Measurements from ENCODE around the gene OAS1.

Gene OAS1

DNA sequence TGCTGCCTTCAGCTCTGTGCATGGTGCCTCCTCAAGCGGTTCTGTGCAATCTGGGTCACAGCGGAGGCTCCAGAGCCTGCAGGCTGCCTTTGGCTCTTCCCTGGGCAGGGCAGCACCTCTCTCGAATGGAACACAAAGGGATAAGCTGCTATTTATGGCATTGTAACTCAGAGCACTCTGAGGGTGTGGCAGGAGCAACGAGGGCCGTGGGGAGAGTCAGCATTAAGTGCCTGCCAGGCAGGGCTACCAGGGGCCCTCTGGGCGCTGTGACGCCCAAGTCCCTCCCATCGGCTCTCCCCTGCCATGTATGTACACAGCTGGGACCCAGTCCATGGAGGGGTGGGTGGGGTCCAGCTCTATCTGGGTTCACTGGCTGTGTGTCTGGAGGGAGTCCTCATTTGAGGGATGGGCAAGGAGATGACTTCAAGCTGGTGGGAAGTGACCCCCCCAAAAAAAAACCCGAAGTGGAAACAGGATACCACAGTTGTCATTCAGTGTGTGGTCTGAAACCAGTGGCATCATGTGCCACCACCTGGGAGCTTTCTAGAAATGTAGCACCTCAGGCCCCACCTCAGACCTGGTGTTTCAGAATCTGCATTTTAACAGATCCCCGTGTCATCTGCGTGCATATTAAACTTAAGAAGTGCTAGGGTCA lies 44.0 kb upstream of the OAS1 start:
- Histone ChIP-seq H3K36me3 (replicated peaks; ENCODE audit: low read depth, low read length) (no peaks in the 10 kb centered on the region), H3K9me3 (ENCODE audit: insufficient read depth, low read length) (no peaks in the 10 kb centered on the region), H3K27me3 (ENCODE audit: low read depth, low read length) (peaks cover 32% of the 10 kb centered on the region), H3K4me2 (ENCODE audit: low read length) (no peak overlapping the region), H3K9ac (ENCODE audit: low read length) (no peak overlapping the region), H4K20me1 (ENCODE audit: insufficient read depth, low read length) (no peaks in the 10 kb centered on the region), H2AFZ (ENCODE audit: low read depth, low read length) (no peak overlapping the region), H3K27ac (ENCODE audit: low read length) (no peak overlapping the region), H3K79me2 (ENCODE audit: low read length) (no peaks in the 10 kb centered on the region), H3K4me3 (ENCODE audit: low read length) (no peak overlapping the region), H3K4me1 (ENCODE audit: low read length) (peaks cover 6% of the 10 kb centered on the region)
- TF ChIP-seq EZH2phosphoT487 (IDR thresholded peaks at IDR 0.05; ENCODE audit: low read depth), result no peak
- TF ChIP-seq, protein P1, sequence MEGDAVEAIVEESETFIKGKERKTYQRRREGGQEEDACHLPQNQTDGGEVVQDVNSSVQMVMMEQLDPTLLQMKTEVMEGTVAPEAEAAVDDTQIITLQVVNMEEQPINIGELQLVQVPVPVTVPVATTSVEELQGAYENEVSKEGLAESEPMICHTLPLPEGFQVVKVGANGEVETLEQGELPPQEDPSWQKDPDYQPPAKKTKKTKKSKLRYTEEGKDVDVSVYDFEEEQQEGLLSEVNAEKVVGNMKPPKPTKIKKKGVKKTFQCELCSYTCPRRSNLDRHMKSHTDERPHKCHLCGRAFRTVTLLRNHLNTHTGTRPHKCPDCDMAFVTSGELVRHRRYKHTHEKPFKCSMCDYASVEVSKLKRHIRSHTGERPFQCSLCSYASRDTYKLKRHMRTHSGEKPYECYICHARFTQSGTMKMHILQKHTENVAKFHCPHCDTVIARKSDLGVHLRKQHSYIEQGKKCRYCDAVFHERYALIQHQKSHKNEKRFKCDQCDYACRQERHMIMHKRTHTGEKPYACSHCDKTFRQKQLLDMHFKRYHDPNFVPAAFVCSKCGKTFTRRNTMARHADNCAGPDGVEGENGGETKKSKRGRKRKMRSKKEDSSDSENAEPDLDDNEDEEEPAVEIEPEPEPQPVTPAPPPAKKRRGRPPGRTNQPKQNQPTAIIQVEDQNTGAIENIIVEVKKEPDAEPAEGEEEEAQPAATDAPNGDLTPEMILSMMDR (IDR thresholded peaks at IDR 0.05; ENCODE audit: low read depth, low read length), result no peak

DNA sequence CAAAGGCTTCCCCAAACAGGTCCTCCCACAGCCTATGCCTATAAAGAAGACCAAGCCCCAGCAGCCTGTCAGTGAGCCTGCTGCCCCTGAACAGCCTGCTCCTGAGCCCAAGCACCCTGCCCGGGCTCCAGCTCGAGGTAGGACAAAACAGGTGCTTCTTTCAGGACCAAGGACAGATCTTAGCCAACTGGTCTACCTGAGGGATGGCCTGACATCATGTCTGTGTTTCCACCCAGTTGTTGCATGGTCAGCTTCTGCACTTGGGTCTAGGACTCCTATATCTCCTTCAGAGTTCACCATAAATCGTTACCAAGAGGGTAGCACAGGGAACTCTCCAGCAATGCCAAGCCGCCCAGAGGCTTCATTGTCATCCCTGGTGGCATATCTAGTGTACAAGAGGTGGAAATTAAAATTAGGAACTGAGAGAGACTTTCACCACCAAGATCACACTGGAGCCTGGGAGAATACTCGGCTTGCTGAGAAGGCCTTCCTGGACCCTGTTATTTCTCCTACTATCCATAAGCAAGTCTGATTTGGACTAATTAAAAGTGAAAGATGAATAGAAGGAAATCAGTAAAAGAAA lies 38.2 kb upstream of the OAS1 start:
- no peaks in the 10 kb centered on the region for H4K20me1 ChIP-seq (ENCODE audit: insufficient read depth, low read length)
- H3K36me3 ChIP-seq (replicated peaks; ENCODE audit: low read depth, low read length), result no peaks in the 10 kb centered on the region
- no peak overlapping the region for H2AFZ ChIP-seq (ENCODE audit: low read depth, low read length)
- H3K9ac ChIP-seq (ENCODE audit: low read length), result no peak overlapping the region
- H3K4me3 ChIP-seq (ENCODE audit: low read length), result no peak overlapping the region
- no peak overlapping the region for H3K27ac ChIP-seq (ENCODE audit: low read length)
- no peak overlapping the region for H3K4me2 ChIP-seq (ENCODE audit: low read length)
- no peaks in the 10 kb centered on the region for H3K79me2 ChIP-seq (ENCODE audit: low read length)
- H3K27me3 ChIP-seq (ENCODE audit: low read depth, low read length), result peaks cover 35% of the 10 kb centered on the region
- H3K4me1 ChIP-seq (ENCODE audit: low read length), result peaks cover 6% of the 10 kb centered on the region
- TF ChIP-seq, protein P1 (IDR thresholded peaks at IDR 0.05; ENCODE audit: low read depth, low read length), result no peak
- no peak for TF ChIP-seq EZH2phosphoT487 (IDR thresholded peaks at IDR 0.05; ENCODE audit: low read depth)
- no peaks in the 10 kb centered on the region for H3K9me3 ChIP-seq (ENCODE audit: insufficient read depth, low read length)

DNA sequence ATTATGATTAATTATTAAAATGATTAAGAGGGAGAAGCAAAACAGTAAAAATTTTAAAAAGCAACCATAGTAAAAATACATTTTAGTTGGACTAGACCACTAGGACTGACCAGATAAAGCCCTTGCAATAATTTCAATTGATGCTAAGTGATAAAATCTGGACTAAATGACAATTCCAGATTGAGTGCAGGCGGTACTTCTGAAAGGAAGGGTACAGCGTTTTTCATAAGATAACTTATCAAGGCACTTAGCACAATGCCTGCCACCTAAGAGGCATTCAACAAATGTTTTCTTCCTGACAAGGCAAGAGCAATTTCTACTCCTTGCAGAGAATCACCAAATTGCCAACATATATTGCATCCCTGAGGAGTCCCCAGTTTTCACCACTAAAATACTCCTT lies 37.7 kb upstream of the OAS1 start:
- Histone ChIP-seq H3K4me3 (ENCODE audit: low read length) (no peak overlapping the region), H3K79me2 (ENCODE audit: low read length) (no peaks in the 10 kb centered on the region), H3K4me1 (ENCODE audit: low read length) (peaks cover 6% of the 10 kb centered on the region), H3K27ac (ENCODE audit: low read length) (no peak overlapping the region), H3K27me3 (ENCODE audit: low read depth, low read length) (peaks cover 40% of the 10 kb centered on the region), H4K20me1 (ENCODE audit: insufficient read depth, low read length) (no peaks in the 10 kb centered on the region), H3K36me3 (replicated peaks; ENCODE audit: low read depth, low read length) (no peaks in the 10 kb centered on the region), H2AFZ (ENCODE audit: low read depth, low read length) (no peak overlapping the region), H3K9ac (ENCODE audit: low read length) (no peak overlapping the region), H3K9me3 (ENCODE audit: insufficient read depth, low read length) (no peaks in the 10 kb centered on the region), H3K4me2 (ENCODE audit: low read length) (no peak overlapping the region)
- TF ChIP-seq, protein P1 (IDR thresholded peaks at IDR 0.05; ENCODE audit: low read depth, low read length), result no peak
- no peak for TF ChIP-seq EZH2phosphoT487 (IDR thresholded peaks at IDR 0.05; ENCODE audit: low read depth)

- no peak overlapping the region for H3K4me2 ChIP-seq (ENCODE audit: low read length)
- no peak overlapping the region for H3K4me3 ChIP-seq (ENCODE audit: low read length)
- H3K9me3 ChIP-seq (ENCODE audit: insufficient read depth, low read length), result no peaks in the 10 kb centered on the region
These were observed 37.0 kb upstream of the OAS1 start for GRCh38 chr12:112869778-112870177.

More at GRCh38 chr12:112869778-112870177, 37.0 kb upstream of the OAS1 start:
- Histone ChIP-seq H2AFZ (ENCODE audit: low read depth, low read length) (no peak overlapping the region), H4K20me1 (ENCODE audit: insufficient read depth, low read length) (no peaks in the 10 kb centered on the region), H3K36me3 (replicated peaks; ENCODE audit: low read depth, low read length) (no peaks in the 10 kb centered on the region), H3K9ac (ENCODE audit: low read length) (no peak overlapping the region), H3K27me3 (ENCODE audit: low read depth, low read length) (peaks cover 44% of the 10 kb centered on the region), H3K4me1 (ENCODE audit: low read length) (peaks cover under 1% of the 10 kb centered on the region; the same call in 1 of the 2 replicates), H3K27ac (ENCODE audit: low read length) (no peak overlapping the region), H3K79me2 (ENCODE audit: low read length) (no peaks in the 10 kb centered on the region)
- TF ChIP-seq, protein P1 (IDR thresholded peaks at IDR 0.05; ENCODE audit: low read depth, low read length), result no peak
- no peak for TF ChIP-seq EZH2phosphoT487 (IDR thresholded peaks at IDR 0.05; ENCODE audit: low read depth)

Measured in OCI-LY3 (cell line).